GM12864 (cell line): ENCODE data around the gene ATP6V1G3.
"Not testable (repeated sequence)": the region's sequence is repeated elsewhere in the genome, so short reads cannot be mapped to it uniquely, and the experiment has no call there.

Experiments
- DNase-seq: peaks from one replicate; pipeline ENCODE4 v3.0.0-alpha.2; 2011; ENCODE audit warnings: low read depth
- H3K4me3 ChIP-seq: 2 replicates; pipeline ENCODE4 v1.5.1; 2011; ENCODE audit warnings: mild to moderate bottlenecking, low read depth, low read length, control low read depth
- CTCF ChIP-seq: IDR thresholded peaks from 2 replicates; pipeline ENCODE4 v1.5.1; 2011; ENCODE audit warnings: low read depth, mild to moderate bottlenecking, moderate library complexity, low read length, control low read depth, inconsistent platforms; ENCODE audit errors: missing control alignments

ATP6V1G3 gene

GRCh38 chr1:198531891-198532290, 8.6 kb downstream of the ATP6V1G3 start:
- DNase-seq = no peak
- no peak overlapping the region for H3K4me3 ChIP-seq
- no peak for TF ChIP-seq CTCF

DNA sequence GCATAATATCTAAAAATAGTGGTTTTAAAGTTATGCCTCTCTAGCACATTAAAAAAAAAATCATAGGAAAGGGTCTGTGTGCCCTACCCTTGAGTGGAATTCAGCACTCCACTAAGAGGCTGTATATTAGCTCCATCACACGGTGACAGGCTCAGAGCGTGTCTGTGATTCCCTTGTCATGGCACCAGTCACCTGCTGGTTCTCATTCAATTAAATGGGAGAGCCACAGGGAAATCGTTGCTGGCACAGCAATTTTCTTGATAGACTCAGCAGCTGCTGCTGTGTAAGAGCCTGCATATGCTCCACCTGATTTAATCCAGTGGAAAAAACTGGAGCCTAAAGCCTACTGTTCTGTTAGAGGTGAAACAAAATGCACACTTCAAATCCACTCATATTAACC, 9.5 kb downstream of the ATP6V1G3 start:
- no peak for DNase-seq
- TF ChIP-seq CTCF = no peak
- H3K4me3 ChIP-seq = no peak overlapping the region

GRCh38 chr1:198529414-198529813, 11.1 kb downstream of the ATP6V1G3 start:
- DNase-seq = no peak
- TF ChIP-seq CTCF = no peak
- no peak overlapping the region for H3K4me3 ChIP-seq

- no peak for TF ChIP-seq CTCF
- H3K4me3 ChIP-seq = no peak overlapping the region
- no peak for DNase-seq
Observed at GRCh38 chr1:198528364-198528763, 12.1 kb downstream of the ATP6V1G3 start.

GRCh38 chr1:198524556-198524955, 15.9 kb downstream of the ATP6V1G3 start:
- no peak overlapping the region for H3K4me3 ChIP-seq
- TF ChIP-seq CTCF = no peak
- no peak for DNase-seq

GRCh38 chr1:198524127-198524526, 16.4 kb downstream of the ATP6V1G3 start:
- not testable (repeated sequence) for H3K4me3 ChIP-seq

DNA sequence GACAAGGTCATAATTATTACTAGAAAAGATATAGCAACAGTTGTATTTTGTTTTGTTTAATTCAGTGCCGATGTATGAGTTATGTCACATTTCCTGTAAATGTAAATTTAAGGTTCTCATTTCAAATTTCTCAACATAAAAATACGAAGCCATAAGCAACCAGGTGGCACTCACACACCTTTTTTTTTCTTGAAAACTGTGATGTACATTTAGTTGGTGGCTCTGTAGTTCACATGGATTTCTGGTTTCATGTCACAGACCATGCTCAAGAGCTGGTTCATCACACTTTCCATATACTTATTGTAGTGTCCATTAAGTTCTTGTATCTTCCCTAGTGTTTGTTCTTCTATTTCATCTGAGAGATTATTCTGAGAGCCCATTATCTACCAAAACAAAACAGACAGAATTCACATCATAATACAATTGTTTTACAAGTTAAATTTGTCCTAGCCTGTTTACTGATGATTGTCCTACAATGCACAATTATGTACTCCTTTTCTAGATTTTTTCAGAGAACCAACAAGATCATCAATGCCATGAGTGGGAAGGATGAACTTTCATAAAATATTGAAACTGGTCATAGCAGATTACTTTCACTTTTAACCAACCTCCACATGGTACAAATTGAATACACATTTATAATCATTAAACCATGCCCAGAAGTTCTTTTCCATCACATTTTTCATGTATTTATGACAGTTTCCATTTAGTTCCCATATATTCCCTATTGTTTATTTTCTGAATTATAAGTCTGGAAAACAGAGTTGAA, 17.1 kb downstream of the ATP6V1G3 start:
- no peak overlapping the region for H3K4me3 ChIP-seq
- DNase-seq = no peak

More at GRCh38 chr1:198524127-198524526, 16.4 kb downstream of the ATP6V1G3 start:
- not testable (repeated sequence) for DNase-seq

More for the DNA sequence above, 17.1 kb downstream of the ATP6V1G3 start:
- no peak for TF ChIP-seq CTCF
